Measurements from ENCODE around the gene TSFM.
"Not testable (repeated sequence)": the region's sequence is repeated elsewhere in the genome, so short reads cannot be mapped to it uniquely, and the experiment has no call there.

DNA sequence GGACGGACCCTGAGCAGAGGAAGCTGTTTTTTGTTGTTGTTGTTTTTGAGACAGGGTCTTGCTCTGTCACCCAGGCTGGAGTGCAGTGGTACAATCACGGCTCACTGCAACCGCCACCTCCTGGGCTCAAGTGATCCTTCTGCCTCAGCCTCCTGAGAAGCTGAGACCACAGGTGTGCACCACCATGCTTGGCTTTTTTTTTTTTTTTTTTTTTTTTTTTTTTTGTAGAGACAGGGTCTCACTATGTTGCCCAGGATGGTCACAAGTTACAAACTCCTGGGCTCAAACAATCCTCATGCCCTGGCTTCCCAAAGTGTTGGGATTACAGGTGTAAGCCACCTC is 35.4 kb downstream of the TSFM start:
- not testable (repeated sequence) for TF ChIP-seq JUN (CRISPR knock-in tag; IDR thresholded peaks at IDR 0.05); RFX5 (IDR thresholded peaks at IDR 0.05; ENCODE audit: low read depth, low read length); CTCF (CRISPR knock-in tag; IDR thresholded peaks at IDR 0.05); TCF7L2 (IDR thresholded peaks at IDR 0.05; ENCODE audit: low read depth, low read length); CREB1 (IDR thresholded peaks at IDR 0.05); CREB1 (CRISPR knock-in tag; IDR thresholded peaks at IDR 0.05); CHD2 (IDR thresholded peaks at IDR 0.05; ENCODE audit: low read depth, low read length); POLR2AphosphoS5 (IDR thresholded peaks at IDR 0.05; ENCODE audit: low read depth, low read length); THAP8 (CRISPR knock-in tag; IDR thresholded peaks at IDR 0.05; ENCODE audit: borderline replicate concordance); ZNF850 (CRISPR knock-in tag; conservative IDR thresholded peaks at IDR 0.05); DNMT1 (CRISPR knock-in tag; IDR thresholded peaks at IDR 0.05); NFIC (IDR thresholded peaks at IDR 0.05; ENCODE audit: low read length); SNAI1 (CRISPR knock-in tag; IDR thresholded peaks at IDR 0.05; ENCODE audit: borderline replicate concordance); POLR2A (IDR thresholded peaks at IDR 0.05; ENCODE audit: insufficient read depth in 1 of 2, low read depth in 2 of 2, low read length in 2 of 2); RAD21 (CRISPR knock-in tag; IDR thresholded peaks at IDR 0.05)
